Activated effector memory CD4-positive, alpha-beta T cell treated with anti-CD3 and anti-CD28 coated beads, Interleukin-2, amount 50 U/mL, for 16 hours (primary cell): ENCODE results near the gene ANO6.

Experiments used
- DNase-seq: peaks from one replicate; pipeline ENCODE4 v3.0.0-alpha.2; 2020

The ANO6 gene

GRCh38 chr12:45475594-45475993, 259.7 kb downstream of the ANO6 start:
- no peak for DNase-seq

GRCh38 chr12:45477526-45477925, 261.6 kb downstream of the ANO6 start:
- no peak for DNase-seq

GRCh38 chr12:45478931-45479330, 263.0 kb downstream of the ANO6 start:
- no peak for DNase-seq

GRCh38 chr12:45481746-45482145, 265.9 kb downstream of the ANO6 start:
- DNase-seq: no peak

- DNase-seq: no peak
Measured at GRCh38 chr12:45483571-45483970, 267.7 kb downstream of the ANO6 start.
